ENCODE measurements around the gene NOP53.

Gene NOP53

DNA sequence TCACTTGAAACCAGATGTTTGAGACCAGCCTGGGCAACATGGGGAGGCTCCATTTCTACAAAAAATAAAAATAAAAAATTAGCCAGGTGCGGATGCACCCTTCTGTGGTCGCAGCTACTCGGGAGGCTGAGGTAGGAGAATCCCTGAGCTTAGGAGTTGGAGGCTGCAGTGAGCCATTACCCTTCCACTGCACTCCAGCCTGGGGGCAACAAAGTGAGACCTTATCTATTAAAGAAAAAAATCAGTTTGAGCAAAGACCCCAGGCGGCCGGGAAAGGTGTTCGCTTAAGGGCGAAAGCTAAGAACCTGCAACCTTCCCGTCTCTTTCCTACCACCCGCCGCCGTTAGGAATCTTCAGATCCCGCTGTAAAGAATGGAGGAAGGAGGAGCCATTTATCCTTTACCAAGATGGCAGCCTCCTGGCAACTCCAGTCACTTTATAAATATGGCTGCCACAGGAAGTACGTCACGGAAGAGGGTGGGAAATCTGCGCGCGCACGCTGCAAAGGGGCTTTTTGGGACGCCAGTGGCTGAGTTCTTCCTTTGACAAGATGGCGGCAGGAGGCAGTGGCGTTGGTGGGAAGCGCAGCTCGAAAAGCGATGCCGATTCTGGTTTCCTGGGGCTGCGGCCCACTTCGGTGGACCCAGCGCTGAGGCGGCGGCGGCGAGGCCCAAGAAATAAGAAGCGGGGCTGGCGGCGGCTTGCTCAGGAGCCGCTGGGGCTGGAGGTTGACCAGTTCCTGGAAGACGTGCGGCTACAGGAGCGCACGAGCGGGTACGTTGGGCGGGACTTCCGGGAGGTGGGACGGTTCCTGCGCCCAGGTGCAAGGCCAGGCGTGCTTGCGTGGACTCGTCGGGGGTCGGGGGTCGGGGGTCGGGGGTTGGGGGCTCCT lies at the start of gene NOP53:
Gene NOP53, plus strand, starts transcription at position 537 of the 892 bp plus-strand sequence. Its CDS starts 14 bp downstream, at position 551.
- in situ Hi-C loops (cut with HindIII; ENCODE audit: low pct_ligation_motif_present, low sequenced_read_pairs): no loop called here
- peak within 1 kb of the TSS; percentile 85 for H3K4me3 ChIP-seq (ENCODE audit: low read depth, low read length)
- peak within 1 kb of the TSS; percentile 98 for H3K27ac ChIP-seq
- DNase-seq: peak; percentile 96
- H3K27me3 ChIP-seq (replicated peaks): no peaks in the 10 kb centered on the region
- peaks cover 45% of the 10 kb centered on the region for H3K36me3 ChIP-seq (replicated peaks)
- TF ChIP-seq, protein P1, sequence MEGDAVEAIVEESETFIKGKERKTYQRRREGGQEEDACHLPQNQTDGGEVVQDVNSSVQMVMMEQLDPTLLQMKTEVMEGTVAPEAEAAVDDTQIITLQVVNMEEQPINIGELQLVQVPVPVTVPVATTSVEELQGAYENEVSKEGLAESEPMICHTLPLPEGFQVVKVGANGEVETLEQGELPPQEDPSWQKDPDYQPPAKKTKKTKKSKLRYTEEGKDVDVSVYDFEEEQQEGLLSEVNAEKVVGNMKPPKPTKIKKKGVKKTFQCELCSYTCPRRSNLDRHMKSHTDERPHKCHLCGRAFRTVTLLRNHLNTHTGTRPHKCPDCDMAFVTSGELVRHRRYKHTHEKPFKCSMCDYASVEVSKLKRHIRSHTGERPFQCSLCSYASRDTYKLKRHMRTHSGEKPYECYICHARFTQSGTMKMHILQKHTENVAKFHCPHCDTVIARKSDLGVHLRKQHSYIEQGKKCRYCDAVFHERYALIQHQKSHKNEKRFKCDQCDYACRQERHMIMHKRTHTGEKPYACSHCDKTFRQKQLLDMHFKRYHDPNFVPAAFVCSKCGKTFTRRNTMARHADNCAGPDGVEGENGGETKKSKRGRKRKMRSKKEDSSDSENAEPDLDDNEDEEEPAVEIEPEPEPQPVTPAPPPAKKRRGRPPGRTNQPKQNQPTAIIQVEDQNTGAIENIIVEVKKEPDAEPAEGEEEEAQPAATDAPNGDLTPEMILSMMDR (IDR thresholded peaks at IDR 0.05; ENCODE audit: low read depth, low read length, missing control alignments): no peak

DNA sequence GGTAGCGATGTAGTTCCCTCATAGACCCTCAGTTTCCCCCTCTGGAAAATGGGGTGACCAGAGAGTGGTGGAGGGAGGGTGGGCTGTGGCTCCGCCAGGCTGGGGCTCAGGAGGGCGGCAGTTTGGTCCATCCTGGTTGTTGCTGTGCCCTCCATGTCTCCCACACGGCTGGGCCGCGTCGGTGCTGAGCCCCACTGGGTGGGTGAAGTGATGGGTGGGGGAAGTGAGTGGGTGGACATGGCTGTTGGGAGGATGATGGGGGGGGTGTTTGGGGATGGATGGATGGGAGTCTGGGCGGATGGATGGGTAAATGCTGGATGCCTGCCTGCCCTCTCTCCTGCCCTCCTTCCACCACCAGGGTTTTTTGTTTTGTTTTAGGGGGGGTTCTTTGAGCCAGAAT lies 48.7 kb upstream of the NOP53 start:
- no peak for DNase-seq
- H3K27ac ChIP-seq: no peak overlapping the region
- H3K4me3 ChIP-seq (ENCODE audit: low read depth, low read length): no peak overlapping the region
- H3K36me3 ChIP-seq (replicated peaks): peaks cover 38% of the 10 kb centered on the region
- no peaks in the 10 kb centered on the region for H3K27me3 ChIP-seq (replicated peaks)
- in situ Hi-C loops (cut with HindIII; ENCODE audit: low pct_ligation_motif_present, low sequenced_read_pairs): no loop called here
- TF ChIP-seq, protein P1 (IDR thresholded peaks at IDR 0.05; ENCODE audit: low read depth, low read length, missing control alignments): no peak

DNA sequence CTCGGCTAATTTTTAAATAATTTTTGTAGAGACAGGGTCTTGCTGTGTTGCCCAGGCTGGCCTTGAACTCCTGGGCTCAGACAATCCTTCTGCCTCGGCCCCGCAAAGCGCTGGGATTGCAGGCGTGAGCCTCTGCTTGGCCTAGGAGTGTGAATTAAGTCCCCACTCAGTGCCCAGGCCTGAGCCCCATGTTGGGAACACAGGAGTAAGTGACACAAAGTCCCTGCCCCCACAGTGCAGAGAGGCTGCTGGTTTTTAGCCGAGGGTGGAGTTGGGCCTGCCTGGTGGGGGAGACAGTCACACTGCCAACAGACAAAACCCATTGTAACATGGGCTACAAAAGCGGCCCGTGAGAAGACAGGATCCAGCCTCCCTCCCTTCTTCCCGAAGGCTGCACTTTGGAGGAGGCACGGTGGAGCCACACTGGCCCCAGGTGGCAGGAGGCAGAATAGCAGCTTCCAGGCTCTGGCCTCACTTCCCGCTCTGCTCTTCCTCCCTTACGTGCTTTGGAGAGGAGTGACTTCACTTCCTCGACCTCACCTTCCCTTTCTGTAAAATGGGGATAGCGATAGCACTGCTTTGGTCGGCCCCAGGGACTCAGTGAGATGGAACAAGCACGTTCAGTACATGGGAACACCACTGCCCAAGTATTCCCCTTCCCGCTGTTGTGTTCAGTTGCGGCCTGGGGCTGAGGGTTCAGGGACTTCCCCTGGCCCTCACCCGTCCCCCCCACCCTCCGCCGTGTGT lies 47.3 kb upstream of the NOP53 start:
- in situ Hi-C loops (cut with HindIII; ENCODE audit: low pct_ligation_motif_present, low sequenced_read_pairs): no loop called here

DNA sequence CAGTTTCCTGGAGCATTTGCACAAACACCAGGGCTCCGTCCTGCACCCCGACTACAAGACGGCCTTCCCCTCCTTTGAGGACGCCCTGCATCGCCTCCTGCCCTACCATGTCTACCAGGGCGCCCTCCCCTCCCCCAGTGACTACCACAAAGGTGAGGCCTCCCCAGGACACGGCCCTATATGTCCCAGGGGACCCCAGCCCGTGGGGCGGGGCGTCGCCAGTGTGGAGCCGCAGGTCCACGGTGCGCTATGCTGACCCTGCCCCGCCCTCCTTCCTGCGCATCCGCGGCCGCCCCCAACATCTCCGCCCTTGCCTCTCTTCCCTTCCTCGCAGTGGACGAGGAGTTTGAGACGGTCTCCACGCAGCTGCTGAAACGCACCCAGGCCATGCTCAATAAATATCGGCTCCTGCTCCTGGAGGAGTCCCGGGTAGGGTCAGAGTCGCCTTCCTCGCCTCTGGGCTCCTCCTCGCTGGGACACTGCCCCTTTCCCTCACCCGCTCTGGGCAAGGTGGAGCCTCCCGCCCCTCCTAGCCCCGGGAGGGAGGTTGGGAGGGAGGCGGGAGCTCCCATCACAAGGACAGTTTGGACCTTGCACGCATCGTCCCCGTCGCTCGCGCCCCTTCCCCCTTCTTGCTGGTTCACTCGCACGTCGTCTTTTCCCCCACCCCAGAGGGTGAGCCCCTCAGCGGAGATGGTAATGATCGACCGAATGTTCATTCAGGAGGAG lies 46.6 kb upstream of the NOP53 start:
- Histone ChIP-seq H3K27ac (no peak overlapping the region), H3K4me3 (ENCODE audit: low read depth, low read length) (no peak overlapping the region), H3K36me3 (replicated peaks) (peaks cover 45% of the 10 kb centered on the region), H3K27me3 (replicated peaks) (no peaks in the 10 kb centered on the region)
- TF ChIP-seq, protein P1 (IDR thresholded peaks at IDR 0.05; ENCODE audit: low read depth, low read length, missing control alignments): no peak
- DNase-seq: no peak
- in situ Hi-C loops (cut with HindIII; ENCODE audit: low pct_ligation_motif_present, low sequenced_read_pairs): no loop called here

More for the DNA sequence above, 47.3 kb upstream of the NOP53 start:
- peak; percentile 66 for DNase-seq
- TF ChIP-seq, protein P1 (IDR thresholded peaks at IDR 0.05; ENCODE audit: low read depth, low read length, missing control alignments): peak; percentile 100
- Histone ChIP-seq H3K36me3 (replicated peaks) (peaks cover 45% of the 10 kb centered on the region), H3K27me3 (replicated peaks) (no peaks in the 10 kb centered on the region), H3K4me3 (ENCODE audit: low read depth, low read length) (no peak overlapping the region), H3K27ac (no peak overlapping the region)

DNA sequence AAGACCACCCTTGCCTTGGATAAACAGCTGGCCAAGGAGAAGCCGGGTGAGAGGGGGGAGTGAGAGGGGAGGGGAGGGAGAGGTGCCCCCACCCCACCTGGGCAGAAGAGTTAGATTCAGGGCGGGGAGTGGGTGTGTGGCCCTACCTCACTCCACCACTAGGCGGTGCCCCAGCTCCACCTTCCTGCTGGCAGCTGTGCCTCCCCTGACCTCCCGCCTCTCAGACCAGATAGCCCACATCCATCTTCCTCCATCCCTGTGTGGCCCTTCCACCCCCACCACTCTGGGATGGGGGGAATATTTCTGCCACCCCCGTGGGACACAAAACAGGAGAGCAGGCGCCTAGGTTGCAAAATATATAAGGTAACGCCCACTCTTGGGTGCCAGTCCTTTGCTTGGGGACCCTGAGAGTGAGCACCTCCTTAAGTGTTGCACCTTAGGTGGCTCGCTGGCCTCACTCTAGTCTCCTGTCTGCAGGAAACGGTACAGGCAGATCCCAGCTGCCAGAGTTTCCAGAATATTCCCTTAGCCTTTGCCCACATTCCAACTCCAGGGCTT lies 45.9 kb upstream of the NOP53 start:
- H3K27me3 ChIP-seq (replicated peaks): no peaks in the 10 kb centered on the region
- DNase-seq: no peak
- H3K36me3 ChIP-seq (replicated peaks): peaks cover 45% of the 10 kb centered on the region
- in situ Hi-C loops (cut with HindIII; ENCODE audit: low pct_ligation_motif_present, low sequenced_read_pairs): no loop called here
- no peak overlapping the region for H3K4me3 ChIP-seq (ENCODE audit: low read depth, low read length)
- no peak overlapping the region for H3K27ac ChIP-seq
- TF ChIP-seq, protein P1 (IDR thresholded peaks at IDR 0.05; ENCODE audit: low read depth, low read length, missing control alignments): peak; percentile 90

All from brain microvascular endothelial cell (primary cell).